IMR-90 (cell line): ENCODE data around the gene EEF1E1.

ENCODE experiments used
- BHLHE40 ChIP-seq: fragments of 150-350 bp; IDR thresholded peaks from 2 replicates; pipeline ENCODE4 v1.6.1; 2016; ENCODE audit warnings: mild to moderate bottlenecking, low read depth, low read length
- CEBPB ChIP-seq: IDR thresholded peaks from 2 replicates; pipeline ENCODE4 v1.6.1; 2012; ENCODE audit warnings: low read depth, low read length, improper control_type of control experiment
- CHD1 ChIP-seq: IDR thresholded peaks from 2 replicates; pipeline ENCODE4 v1.6.1; 2012; ENCODE audit warnings: low read depth, low read length, improper control_type of control experiment
- FOS ChIP-seq: fragments of 150-350 bp; IDR thresholded peaks from 2 replicates; pipeline ENCODE4 v1.6.1; 2016; ENCODE audit warnings: low read depth, low read length
- MAZ ChIP-seq: IDR thresholded peaks from 2 replicates; pipeline ENCODE4 v1.6.1; 2012; ENCODE audit warnings: low read depth, mild to moderate bottlenecking, low read length, improper control_type of control experiment, moderate library complexity, borderline replicate concordance
- MXI1 ChIP-seq: IDR thresholded peaks from 2 replicates; pipeline ENCODE4 v1.6.1; 2012; ENCODE audit warnings: low read depth, mild to moderate bottlenecking, low read length, moderate library complexity, borderline replicate concordance
- POLR2A ChIP-seq: IDR thresholded peaks from 2 replicates; pipeline ENCODE4 v1.6.1; 2012; ENCODE audit warnings: mild to moderate bottlenecking, low read depth, low read length
- RAD21 ChIP-seq: IDR thresholded peaks from 2 replicates; pipeline ENCODE4 v1.6.1; 2012; ENCODE audit warnings: low read length, improper control_type of control experiment
- RCOR1 ChIP-seq: IDR thresholded peaks from 2 replicates; pipeline ENCODE4 v1.6.1; 2012; ENCODE audit warnings: mild to moderate bottlenecking, low read length, improper control_type of control experiment; ENCODE audit not compliant: insufficient replicate concordance
- RFX5 ChIP-seq: IDR thresholded peaks from 2 replicates; pipeline ENCODE4 v1.8.0; 2012; ENCODE audit warnings: low read depth, mild to moderate bottlenecking, low read length, moderate library complexity
- SMC3 ChIP-seq: fragments of 150-350 bp; IDR thresholded peaks from 2 replicates; pipeline ENCODE4 v1.6.1; 2016; ENCODE audit warnings: low read depth, mild to moderate bottlenecking, antibody characterized with exemption, low read length, moderate library complexity
- TF ChIP-seq, protein P1 (sequence below): conservative IDR thresholded peaks from 2 replicates; pipeline ENCODE4 v1.5.1; 2012; ENCODE audit warnings: mild to moderate bottlenecking, low read depth, low read length, improper control_type of control experiment
- TF ChIP-seq, protein P2 (sequence below): fragments of 150-350 bp; IDR thresholded peaks from 2 replicates; pipeline ENCODE4 v1.6.1; 2017; ENCODE audit warnings: mild to moderate bottlenecking, antibody characterized with exemption, low read length, low read depth

DNA sequence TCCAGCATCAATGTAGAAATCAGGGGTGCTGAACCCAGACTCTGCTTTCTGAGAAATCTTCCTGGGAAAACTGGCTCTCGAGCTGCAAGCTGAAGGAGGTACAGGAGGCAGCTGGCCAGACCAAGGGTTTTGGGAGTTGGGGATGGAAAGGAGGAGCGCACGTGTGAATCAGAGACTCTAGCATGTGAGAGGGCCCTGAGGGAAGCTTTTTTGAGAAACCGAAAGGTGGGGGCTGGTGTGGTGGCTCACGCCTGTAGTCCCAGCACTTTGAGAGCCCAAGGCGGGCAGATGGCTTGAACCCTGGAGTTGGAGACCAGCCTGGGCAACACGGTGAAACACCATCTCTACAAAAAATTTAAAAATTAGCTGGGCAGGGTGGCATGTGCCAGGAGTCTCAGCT is 37.1 kb upstream of the EEF1E1 start:
- no peak for TF ChIP-seq POLR2A
- TF ChIP-seq, protein P1, sequence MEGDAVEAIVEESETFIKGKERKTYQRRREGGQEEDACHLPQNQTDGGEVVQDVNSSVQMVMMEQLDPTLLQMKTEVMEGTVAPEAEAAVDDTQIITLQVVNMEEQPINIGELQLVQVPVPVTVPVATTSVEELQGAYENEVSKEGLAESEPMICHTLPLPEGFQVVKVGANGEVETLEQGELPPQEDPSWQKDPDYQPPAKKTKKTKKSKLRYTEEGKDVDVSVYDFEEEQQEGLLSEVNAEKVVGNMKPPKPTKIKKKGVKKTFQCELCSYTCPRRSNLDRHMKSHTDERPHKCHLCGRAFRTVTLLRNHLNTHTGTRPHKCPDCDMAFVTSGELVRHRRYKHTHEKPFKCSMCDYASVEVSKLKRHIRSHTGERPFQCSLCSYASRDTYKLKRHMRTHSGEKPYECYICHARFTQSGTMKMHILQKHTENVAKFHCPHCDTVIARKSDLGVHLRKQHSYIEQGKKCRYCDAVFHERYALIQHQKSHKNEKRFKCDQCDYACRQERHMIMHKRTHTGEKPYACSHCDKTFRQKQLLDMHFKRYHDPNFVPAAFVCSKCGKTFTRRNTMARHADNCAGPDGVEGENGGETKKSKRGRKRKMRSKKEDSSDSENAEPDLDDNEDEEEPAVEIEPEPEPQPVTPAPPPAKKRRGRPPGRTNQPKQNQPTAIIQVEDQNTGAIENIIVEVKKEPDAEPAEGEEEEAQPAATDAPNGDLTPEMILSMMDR = no peak
- TF ChIP-seq SMC3 = no peak
- TF ChIP-seq CEBPB = no peak
- TF ChIP-seq MXI1 = no peak
- no peak for TF ChIP-seq RAD21
- TF ChIP-seq RCOR1 = no peak
- no peak for TF ChIP-seq RFX5
- no peak for TF ChIP-seq FOS
- TF ChIP-seq, protein P2, sequence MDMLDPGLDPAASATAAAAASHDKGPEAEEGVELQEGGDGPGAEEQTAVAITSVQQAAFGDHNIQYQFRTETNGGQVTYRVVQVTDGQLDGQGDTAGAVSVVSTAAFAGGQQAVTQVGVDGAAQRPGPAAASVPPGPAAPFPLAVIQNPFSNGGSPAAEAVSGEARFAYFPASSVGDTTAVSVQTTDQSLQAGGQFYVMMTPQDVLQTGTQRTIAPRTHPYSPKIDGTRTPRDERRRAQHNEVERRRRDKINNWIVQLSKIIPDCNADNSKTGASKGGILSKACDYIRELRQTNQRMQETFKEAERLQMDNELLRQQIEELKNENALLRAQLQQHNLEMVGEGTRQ = no peak
- no peak for TF ChIP-seq CHD1
- no peak for TF ChIP-seq BHLHE40
- no peak for TF ChIP-seq MAZ
